BJ (cell line): ENCODE measurements around the gene PAEP. TPM values are rescaled to one million over a fixed set of nuclear protein-coding genes. Genes with fewer than 3 reads are reported as not detected.

Experiments
- CTCF ChIA-PET: fragments of 350-600 bp; formaldehyde crosslinking; extraction: SDS; loops from one replicate; lab custom pipeline; 2021; ENCODE audit warnings: antibody characterized with exemption, inconsistent platforms; lab: Yijun Ruan, JAX
- POLR2A ChIA-PET: fragments of 300-600 bp; sonication (Branson Sonifier 250); formaldehyde crosslinking; extraction: SDS; loops from one replicate; lab custom pipeline; 2021; ENCODE audit warnings: antibody characterized with exemption; lab: Charles Lee
- DNase-seq: peaks from one replicate; pipeline ENCODE4 v3.0.0-alpha.2; 2011; ENCODE audit warnings: low read depth
- H3K27me3 ChIP-seq: 2 replicates; pipeline ENCODE4 v1.6.0; 2011; ENCODE audit warnings: low read length; ENCODE audit not compliant: control insufficient read depth, insufficient read depth
- H3K36me3 ChIP-seq: 2 replicates; pipeline ENCODE4 v1.5.1; 2011; ENCODE audit warnings: low read length; ENCODE audit not compliant: control insufficient read depth, insufficient read depth
- H3K4me3 ChIP-seq: 2 replicates; pipeline ENCODE4 v1.5.1; 2011; ENCODE audit warnings: low read depth, mild to moderate bottlenecking, control low read depth, low read length
- polyA plus RNA-seq: library from polyadenylated mRNA; depleted of rRNA; stranded (reverse); fragments of >200 nt; gene quantifications from 2 replicates; pipeline ENCODE4 v1.2.3, GENCODE V29; 2011
- TF ChIP-seq, protein P1 (sequence below): IDR thresholded peaks from 2 replicates; pipeline ENCODE4 v1.5.1; 2011; ENCODE audit warnings: low read depth, mild to moderate bottlenecking, control low read depth, inconsistent platforms, low read length, moderate library complexity; ENCODE audit not compliant: insufficient read depth

Gene PAEP
- polyA plus RNA-seq, 1 experiment = not detected

DNA sequence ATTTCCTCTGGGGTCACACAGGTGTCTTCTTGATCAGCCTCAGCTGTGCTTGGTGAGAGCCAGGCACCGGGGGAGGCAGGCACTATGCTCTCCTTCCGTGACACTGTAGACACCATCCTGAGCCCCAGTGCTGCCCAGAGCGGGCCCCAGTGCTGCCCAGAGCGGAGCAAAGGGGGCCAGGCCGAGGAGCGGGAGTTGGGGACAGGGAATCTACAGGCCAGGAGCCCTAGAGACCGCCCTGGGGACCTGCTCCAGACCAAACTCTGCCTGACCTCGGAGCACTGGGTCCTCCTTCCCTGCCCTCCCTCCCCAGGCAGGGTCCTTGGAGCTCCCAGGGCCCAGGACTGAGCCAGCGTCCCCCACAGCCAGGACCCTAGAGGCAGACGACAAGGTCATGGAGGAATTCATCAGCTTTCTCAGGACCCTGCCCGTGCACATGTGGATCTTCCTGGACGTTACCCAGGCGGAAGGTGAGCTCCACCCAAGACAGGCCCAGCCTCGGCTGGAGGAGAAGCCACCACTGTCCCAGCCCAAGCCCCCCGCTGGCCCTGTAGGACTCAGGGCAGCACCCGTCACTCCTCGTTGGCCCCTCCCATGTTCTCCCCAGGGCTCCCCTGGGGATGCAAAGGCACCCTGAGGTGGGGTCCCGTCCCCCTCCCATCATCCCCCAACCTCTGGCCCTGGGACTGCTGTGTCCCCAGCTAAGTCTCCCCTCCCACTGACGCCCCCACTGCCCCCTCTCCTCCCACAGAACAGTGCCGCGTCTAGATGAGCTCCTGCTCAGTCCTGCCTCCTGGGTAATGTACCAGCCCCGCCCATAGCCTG lies 30.2 kb downstream of the PAEP start:
- CTCF ChIA-PET = interaction anchor here (1.0 to 3.2 kb wide), 2 partner anchors 10 to 103 kb away, joined by 3 to 11 read pairs; no protein-coding TSS in a partner anchor

DNA sequence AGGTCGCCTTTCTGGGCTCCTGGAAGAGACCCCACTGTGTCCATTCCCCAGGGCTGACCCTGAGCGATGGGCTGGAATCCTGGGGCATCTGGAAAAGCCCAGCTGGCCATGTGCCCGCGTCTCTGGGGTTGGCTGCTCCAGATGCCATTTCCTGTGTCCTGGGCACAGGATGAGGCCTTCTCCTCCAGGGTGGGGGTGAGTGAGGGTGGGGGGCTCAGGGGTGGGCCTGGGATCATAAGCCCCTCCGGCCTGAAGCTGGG lies 30.7 kb downstream of the PAEP start:
- Histone ChIP-seq H3K4me3 (no peak overlapping the region), H3K27me3 (no peaks in the 10 kb centered on the region), H3K36me3 (no peaks in the 10 kb centered on the region)
- TF ChIP-seq, protein P1, sequence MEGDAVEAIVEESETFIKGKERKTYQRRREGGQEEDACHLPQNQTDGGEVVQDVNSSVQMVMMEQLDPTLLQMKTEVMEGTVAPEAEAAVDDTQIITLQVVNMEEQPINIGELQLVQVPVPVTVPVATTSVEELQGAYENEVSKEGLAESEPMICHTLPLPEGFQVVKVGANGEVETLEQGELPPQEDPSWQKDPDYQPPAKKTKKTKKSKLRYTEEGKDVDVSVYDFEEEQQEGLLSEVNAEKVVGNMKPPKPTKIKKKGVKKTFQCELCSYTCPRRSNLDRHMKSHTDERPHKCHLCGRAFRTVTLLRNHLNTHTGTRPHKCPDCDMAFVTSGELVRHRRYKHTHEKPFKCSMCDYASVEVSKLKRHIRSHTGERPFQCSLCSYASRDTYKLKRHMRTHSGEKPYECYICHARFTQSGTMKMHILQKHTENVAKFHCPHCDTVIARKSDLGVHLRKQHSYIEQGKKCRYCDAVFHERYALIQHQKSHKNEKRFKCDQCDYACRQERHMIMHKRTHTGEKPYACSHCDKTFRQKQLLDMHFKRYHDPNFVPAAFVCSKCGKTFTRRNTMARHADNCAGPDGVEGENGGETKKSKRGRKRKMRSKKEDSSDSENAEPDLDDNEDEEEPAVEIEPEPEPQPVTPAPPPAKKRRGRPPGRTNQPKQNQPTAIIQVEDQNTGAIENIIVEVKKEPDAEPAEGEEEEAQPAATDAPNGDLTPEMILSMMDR = no peak
- ChIA-PET CTCF (interaction anchor here (1.0 kb wide), 1 partner anchor 102 kb away, joined by 3 read pairs; no protein-coding TSS in a partner anchor), POLR2A (no interaction called here)
- no peak for DNase-seq

More for the DNA sequence above, 30.2 kb downstream of the PAEP start:
- POLR2A ChIA-PET = no interaction called here
- no peaks in the 10 kb centered on the region for H3K27me3 ChIP-seq
- TF ChIP-seq, protein P1 = no peak
- no peaks in the 10 kb centered on the region for H3K36me3 ChIP-seq
- DNase-seq = no peak
- H3K4me3 ChIP-seq = no peak overlapping the region

GRCh38 chr9:135592625-135593024 lies 31.1 kb downstream of the PAEP start:
- Histone ChIP-seq H3K27me3 (no peaks in the 10 kb centered on the region), H3K36me3 (no peaks in the 10 kb centered on the region), H3K4me3 (no peak overlapping the region)
- no peak for DNase-seq
- POLR2A ChIA-PET = no interaction called here
- TF ChIP-seq, protein P1 = no peak
- CTCF ChIA-PET = interaction anchor here (1.0 kb wide), 1 partner anchor 102 kb away, joined by 3 read pairs; no protein-coding TSS in a partner anchor

- no peak for DNase-seq
- CTCF ChIA-PET = interaction anchor here (0.5 to 1.0 kb wide), 2 partner anchors 10 to 1310 kb away, joined by 3 to 6 read pairs; no protein-coding TSS in a partner anchor
- POLR2A ChIA-PET = no interaction called here
- TF ChIP-seq, protein P1 = no peak
- H3K27me3 ChIP-seq = no peaks in the 10 kb centered on the region
- no peak overlapping the region for H3K4me3 ChIP-seq
- no peaks in the 10 kb centered on the region for H3K36me3 ChIP-seq
These were observed 34.7 kb downstream of the PAEP start for GRCh38 chr9:135596211-135596610.

GRCh38 chr9:135600296-135600817 lies 38.8 kb downstream of the PAEP start:
- no peaks in the 10 kb centered on the region for H3K36me3 ChIP-seq
- DNase-seq = no peak
- no peaks in the 10 kb centered on the region for H3K27me3 ChIP-seq
- H3K4me3 ChIP-seq = no peak overlapping the region
- TF ChIP-seq, protein P1 = no peak
- POLR2A ChIA-PET = no interaction called here
- CTCF ChIA-PET = interaction anchor here (3.0 kb wide), 1 partner anchor 10 kb away, joined by 11 read pairs; no protein-coding TSS in a partner anchor
